HG03460 (cell line): ENCODE measurements around the gene ORMDL3.
"Not testable (repeated sequence)": the region's sequence is repeated elsewhere in the genome, so short reads cannot be mapped to it uniquely, and the experiment has no call there.

Experiments
- ATAC-seq: cut with Tn5 transposase; IDR thresholded peaks from one replicate; pipeline ENCODE4 v1.9.1; 2021; ENCODE audit not compliant: unreplicated experiment

Gene ORMDL3

DNA sequence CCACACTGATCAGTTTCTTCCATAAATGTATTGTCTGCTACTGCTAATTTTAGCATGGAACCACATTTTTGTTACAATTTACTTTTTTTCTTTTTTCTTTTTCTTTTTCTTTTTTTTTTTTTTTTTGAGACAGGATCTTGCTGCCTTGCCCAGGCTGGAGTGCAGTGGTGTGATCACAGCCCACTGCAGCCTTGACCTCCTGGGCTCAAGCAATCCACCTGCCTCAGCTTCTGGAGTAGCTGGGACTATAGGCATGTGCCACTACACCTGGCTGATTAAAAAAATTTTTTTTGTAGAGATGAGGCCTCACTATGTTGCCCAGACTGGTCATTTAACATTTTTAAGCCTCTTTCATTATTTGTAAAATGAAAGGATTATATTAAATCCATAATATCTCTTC lies 40.3 kb downstream of the ORMDL3 start:
- ATAC-seq: no peak

DNA sequence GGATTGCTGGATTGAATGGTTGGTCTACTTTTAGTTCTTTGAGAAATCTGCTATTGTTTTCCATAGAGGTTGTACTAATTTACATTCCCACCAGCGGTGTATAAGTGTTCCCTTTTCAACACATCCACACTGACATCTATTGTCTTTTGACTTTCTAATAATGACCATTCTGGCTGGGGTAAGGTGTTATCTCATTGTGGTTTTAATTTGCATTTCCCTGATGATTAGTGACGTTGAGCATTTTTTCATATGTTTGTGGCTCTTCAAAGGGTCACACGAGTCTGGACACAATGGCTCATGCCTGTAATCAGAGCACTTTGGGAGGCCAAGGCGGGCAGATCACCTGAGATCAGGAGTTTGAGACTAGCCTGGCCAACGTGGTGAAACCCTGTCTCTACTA lies 41.3 kb downstream of the ORMDL3 start:
- not testable (repeated sequence) for ATAC-seq

DNA sequence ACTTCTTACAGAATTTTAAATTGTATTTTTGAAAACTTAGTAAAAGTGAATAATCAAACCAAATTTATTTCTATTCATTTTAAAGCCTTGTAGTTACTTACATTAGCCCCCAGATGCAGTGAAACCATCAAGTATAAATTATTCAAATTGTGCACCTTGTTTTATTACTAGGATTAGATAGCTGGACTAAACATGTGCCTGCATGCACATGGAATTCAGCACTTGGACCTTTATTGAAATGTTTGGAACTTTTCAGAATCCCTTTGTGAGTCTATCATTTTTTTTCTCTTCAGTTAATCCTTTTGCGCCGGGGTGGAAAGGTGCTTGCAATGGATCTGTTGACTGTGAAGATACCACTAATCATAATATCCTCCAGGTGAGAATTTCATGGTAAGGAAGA lies 54.6 kb downstream of the ORMDL3 start:
- no peak for ATAC-seq

DNA sequence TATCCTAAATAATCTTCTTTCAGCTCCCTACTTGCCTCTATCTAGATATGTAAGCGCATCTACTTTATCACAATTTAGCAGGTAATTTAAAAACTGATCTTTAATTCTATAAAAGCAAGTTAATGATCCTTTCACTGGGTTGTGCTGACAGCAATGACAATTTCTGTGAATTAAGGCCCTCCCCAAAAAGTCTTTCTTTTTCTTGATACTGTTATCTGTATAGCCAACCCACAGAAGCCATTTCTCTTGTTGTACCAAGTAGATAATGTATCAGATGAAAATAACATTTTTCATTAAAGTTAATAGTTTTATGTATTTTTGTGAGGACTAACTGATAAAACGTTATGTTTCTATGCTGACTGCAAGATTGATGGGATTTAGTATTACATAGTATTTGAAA lies 55.6 kb downstream of the ORMDL3 start:
- no peak for ATAC-seq
